GM06990 (cell line): ENCODE results near the gene LACTBL1.

ENCODE experiments used
- DNase-seq: peaks from one replicate; pipeline ENCODE4 v3.0.0-alpha.2; 2011; ENCODE audit not compliant: insufficient read length; ENCODE audit errors: extremely low read depth
- H3K27me3 ChIP-seq: replicated peaks from 2 replicates; pipeline ENCODE4 v1.6.0; 2011; ENCODE audit warnings: low read length; ENCODE audit not compliant: control insufficient read depth, insufficient read depth
- H3K36me3 ChIP-seq: 2 replicates; pipeline ENCODE4 v1.5.1; 2011; ENCODE audit warnings: low read length; ENCODE audit not compliant: control insufficient read depth, insufficient read depth
- H3K4me3 ChIP-seq: replicated peaks from 2 replicates; pipeline ENCODE4 v1.5.1; 2011; ENCODE audit warnings: low read depth, mild to moderate bottlenecking, control low read depth, low read length
- CTCF ChIP-seq: IDR thresholded peaks from 2 replicates; pipeline ENCODE4 v1.5.1; 2011; ENCODE audit warnings: low read length, control low read depth, mild to moderate bottlenecking, inconsistent platforms; ENCODE audit not compliant: insufficient read depth, poor library complexity, severe bottlenecking

LACTBL1 gene

GRCh38 chr1:22919341-22920025 lies 53.2 kb downstream of the LACTBL1 start:
- H3K4me3 ChIP-seq = no peak overlapping the region
- no peak for DNase-seq
- no peaks in the 10 kb centered on the region for H3K36me3 ChIP-seq
- TF ChIP-seq CTCF = no peak
- H3K27me3 ChIP-seq = peaks cover 9% of the 10 kb centered on the region

- no peak for TF ChIP-seq CTCF
- no peak for DNase-seq
- H3K4me3 ChIP-seq = no peak overlapping the region
- no peaks in the 10 kb centered on the region for H3K36me3 ChIP-seq
- H3K27me3 ChIP-seq = peaks cover 9% of the 10 kb centered on the region
Observed at GRCh38 chr1:22918644-22919043, 54.0 kb downstream of the LACTBL1 start.

- Histone ChIP-seq H3K36me3 (no peaks in the 10 kb centered on the region), H3K27me3 (peaks cover 9% of the 10 kb centered on the region)
- no peak for TF ChIP-seq CTCF
Observed at GRCh38 chr1:22917989-22918388, 54.7 kb downstream of the LACTBL1 start.

GRCh38 chr1:22916471-22916820 lies 56.2 kb downstream of the LACTBL1 start:
- TF ChIP-seq CTCF = no peak
- Histone ChIP-seq H3K4me3 (no peak overlapping the region), H3K36me3 (no peaks in the 10 kb centered on the region), H3K27me3 (peaks cover 9% of the 10 kb centered on the region)
- no peak for DNase-seq

More at GRCh38 chr1:22917989-22918388, 54.7 kb downstream of the LACTBL1 start:
- no peak for DNase-seq
- H3K4me3 ChIP-seq = no peak overlapping the region

GRCh38 chr1:22915816-22916470 lies 56.7 kb downstream of the LACTBL1 start:
- no peak for DNase-seq
- no peak for TF ChIP-seq CTCF
- H3K4me3 ChIP-seq = no peak overlapping the region

More at GRCh38 chr1:22915816-22916470, 56.7 kb downstream of the LACTBL1 start:
- H3K27me3 ChIP-seq = peaks cover 9% of the 10 kb centered on the region
- H3K36me3 ChIP-seq = no peaks in the 10 kb centered on the region
